Measurements from ENCODE around the gene GALP.
"Not testable (repeated sequence)": the region's sequence is repeated elsewhere in the genome, so short reads cannot be mapped to it uniquely, and the experiment has no call there.

The GALP gene

DNA sequence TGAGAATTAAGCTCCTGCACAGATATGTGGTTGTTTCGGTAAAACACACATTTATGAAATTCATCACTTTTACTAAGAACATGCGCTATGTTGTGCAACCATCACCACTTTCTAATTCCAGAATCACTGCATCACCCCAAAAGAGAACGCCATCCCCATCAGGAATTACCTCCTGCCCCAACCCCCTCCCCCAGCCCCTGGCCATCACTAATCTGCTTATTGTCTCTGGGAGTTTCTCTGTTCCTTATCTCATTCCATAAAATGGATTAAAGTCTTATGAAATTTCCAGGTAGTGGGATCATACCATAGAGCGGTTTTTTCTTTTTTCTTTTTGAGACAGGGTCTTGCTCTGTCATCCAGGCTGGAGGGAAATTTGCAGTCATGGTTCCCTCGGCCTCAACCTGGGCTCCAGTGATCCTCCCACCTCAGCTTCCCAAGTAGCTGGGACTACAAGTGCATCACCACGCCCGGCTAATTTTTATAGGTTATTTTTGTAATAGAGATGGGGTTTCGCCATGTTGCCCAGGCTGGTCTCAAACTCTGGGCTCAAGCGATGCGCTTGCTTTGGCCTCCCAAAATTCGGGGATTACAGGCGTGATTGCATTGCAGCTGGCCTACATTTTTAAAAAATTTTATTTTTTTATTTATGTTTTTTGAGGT lies 18.3 kb downstream of the GALP start:
- DNase-seq, result no peak

DNA sequence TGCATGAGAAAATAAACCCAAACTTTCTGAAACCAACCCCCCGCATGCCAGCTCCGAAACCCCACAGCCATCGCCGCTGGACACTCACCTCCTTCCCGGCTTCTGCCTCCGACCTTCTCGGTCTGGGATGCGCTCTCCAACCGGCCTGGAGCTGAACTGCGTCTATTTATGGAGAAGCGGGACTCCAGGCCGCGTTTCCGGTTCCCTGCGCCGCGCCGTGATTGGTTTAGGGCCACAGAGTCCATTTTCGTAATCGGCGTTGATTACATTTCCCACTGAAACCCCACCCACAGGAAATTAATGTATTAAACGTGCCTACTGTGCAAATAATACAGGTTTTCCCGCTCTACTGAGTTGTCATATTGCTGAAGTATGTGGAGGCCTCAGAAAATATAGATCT lies 21.8 kb downstream of the GALP start, which contains the start of gene ZSCAN5B:
Gene ZSCAN5B (minus strand): TSS at position 138 of the 400 bp plus-strand sequence. CDS start 4,731 bp downstream, outside the sequence.
- DNase-seq, result not testable (repeated sequence)

DNA sequence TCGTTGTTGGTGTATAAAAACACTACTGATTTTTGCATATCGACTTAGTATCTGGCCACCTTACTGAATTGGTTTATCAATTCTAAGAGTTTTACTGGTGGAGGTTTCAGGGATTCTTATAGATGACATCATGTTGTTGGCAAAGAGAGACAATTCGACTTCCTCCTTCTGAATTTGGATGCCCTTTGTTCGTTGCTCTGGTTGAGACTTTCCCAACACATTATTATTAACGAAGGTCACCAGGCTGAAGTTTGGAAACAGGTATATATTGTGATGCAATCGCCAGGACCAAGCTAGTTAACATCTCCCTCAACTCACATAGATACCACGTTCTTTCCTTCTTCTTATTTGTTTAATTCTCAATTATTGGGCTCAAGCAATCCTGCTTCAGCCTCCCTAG lies 23.9 kb downstream of the GALP start:
- no peak for DNase-seq

DNA sequence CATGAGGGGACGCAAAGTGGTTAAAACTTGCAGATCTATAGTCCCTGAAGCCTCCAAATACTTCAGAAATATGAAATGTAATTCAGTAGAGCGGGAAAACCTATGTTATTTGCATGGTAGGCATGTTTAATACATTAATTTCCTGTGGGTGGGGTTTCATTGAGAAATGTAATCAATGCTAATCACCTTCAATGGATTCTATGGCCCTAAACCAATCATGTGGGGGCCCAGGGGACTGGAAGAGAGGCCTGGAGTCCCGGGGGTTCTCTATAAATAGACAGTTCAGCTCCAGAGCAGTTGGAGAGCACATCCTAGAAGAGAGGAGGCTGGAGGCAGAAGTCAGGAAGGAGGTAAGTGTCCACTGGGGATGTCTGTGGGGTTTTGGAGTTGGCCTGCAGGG lies 26.2 kb downstream of the GALP start, which contains the start of gene ZSCAN5C:
Gene ZSCAN5C (plus strand): TSS at position 301 of the 400 bp plus-strand sequence. CDS start 3,641 bp downstream, outside the sequence.
- no peak for DNase-seq

DNA sequence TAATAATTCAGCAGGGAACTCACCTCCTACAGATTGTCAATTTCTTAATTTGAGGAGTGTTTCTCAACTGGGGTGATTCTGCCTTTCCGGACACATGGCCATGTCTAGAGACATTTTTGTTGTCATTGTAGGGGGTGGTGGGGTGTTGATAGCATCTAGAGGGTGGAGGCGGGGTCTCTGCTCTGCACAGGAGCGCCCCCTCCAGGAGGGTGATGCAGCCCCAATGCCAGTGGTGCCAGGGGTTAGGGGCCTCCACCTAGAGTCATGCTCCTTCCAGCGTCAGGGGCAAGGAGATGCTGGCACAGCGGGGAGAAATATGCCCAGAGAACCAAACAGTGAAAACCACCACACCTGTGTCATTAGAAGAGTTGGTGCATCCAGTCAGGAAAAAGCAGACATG lies 31.8 kb downstream of the GALP start:
- DNase-seq, result not testable (repeated sequence)

DNA sequence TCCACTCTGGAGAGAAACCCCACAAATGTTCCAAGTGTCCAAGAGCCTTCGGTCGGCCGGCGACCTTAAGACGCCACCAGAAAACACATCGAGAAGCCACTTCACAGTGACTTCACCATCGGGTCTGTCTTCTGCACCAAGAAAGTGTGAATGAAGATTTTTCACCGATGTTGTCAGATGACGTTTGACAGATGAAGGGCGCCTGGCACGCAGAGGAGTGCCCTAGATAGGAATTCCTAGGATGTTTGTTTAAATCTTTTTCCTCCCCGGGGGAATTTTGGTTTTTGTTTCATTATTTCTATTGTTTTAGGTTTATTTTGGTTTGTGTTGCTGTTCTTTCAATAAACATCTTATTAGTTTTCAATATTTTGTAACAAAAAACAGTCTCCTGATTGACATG lies 33.3 kb downstream of the GALP start:
- DNase-seq, result no peak

DNA sequence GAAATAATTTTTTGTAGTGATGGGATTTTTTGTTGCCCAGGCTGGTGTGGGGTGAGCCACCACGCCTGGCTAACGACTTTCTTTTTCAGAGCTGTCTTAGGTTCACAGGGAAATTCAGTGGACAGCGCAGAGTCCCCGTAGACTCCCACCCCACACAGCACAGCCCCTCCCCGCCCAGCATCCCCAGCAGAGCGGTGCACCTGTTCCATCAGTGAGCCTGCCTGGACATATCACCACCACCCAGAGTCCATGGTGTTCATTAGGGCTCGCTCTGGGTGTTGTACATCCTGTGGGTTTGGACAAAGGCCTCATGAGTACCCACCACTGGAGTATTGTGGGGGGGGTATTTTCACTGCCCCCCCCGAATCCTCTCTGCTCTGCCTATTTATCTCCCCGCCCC lies 34.2 kb downstream of the GALP start:
- not testable (repeated sequence) for DNase-seq

DNA sequence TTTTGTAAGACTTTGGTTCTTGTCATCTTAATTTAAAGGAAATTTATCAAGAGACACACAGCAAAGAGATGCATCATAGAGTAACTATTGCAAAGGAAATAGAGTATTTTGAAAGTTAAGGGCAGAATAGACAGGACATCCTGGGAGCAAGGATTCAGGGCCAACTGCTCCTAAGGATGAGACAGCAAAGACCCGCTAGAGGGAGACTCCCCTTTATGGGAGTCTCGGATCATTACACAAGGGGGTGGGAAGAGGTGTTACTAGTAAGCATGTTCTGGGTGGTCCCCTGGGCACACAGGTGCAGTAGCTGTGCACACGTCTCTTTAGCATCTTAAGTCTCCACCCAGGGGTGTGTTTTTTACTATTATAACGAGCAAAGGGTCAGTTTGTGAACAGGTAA lies 35.9 kb downstream of the GALP start:
- no peak for DNase-seq

DNA sequence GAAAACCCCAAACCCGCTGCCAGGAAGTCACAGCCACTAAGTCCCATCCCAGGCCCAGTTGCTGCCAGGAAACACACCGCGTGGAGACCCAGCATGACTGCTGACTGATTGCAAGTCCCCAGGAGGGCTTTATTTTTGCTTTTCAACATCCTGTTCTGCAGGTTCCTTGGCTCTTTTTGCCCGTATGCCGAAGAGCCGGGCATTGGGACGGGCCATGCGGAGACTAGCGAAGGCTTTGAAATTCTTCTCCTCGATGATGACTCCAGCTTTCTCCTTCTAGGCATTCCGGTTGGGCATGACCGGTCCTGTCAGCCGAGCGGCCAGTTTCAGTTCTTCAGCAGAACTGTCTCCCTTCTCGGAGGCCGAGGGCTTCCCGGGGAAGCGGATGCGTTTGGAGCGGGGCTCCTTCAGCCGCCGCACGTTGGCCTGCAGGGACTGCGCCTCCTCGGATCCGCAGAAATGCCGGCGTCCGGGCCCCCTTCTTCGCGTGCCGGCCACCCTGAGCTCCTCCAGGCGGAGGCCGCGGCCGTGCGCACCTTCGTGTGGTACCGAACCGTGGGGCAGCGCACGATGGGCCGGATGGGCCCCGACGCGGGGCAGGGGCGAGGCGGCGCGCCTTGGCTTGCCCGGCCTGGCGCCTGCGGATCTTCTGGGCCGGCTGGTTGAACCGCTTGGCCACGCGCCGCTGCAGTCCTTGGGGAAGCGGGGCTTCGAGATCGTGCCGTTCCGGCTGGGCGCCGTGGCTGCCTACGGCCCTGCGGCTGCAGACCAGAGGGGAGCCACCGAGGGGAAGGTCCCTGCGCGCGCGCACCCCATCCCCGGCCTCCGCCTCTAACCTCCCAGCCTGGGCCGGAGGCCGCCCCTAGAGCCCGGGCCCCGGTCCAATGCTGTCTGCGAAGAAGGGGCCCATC lies 41.5 kb downstream of the GALP start:
- no peak for DNase-seq

DNA sequence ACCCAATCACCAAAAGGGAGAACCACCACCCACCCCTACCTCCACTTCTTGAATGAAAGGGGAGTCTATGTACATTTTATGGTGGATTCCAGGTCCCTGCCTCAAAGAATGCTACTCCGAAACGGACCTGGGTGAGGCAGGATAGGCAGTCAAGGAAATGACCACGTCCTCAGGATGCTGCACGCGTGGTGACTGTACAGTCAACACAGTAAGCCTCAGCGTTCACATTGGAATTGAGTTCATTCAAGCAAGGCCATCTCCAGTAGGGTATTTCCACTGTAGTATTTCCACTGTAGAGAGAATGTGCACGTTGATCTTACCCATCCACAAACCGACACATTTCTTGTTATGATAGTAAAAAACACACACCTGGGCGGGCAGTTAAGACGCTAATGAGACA lies 43.2 kb downstream of the GALP start:
- no peak for DNase-seq

DNA sequence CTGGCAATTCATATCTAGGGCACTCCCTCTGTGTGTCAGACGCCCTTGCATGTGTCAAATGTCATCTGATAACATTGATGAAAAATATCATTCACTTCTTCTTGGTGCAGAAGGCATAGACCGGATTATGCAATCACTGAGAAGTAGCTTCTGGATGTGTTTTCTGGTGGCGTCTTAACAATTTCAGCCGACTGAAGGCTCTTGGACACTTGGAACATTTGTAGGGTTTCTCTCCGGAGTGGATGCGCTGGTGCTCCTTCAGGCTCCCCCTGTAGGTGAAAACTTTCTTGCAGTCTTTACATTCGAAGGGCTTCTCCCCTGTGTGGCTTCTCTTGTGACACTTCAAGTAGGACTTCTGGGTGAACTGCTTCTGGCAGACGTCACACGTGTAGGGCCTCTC lies 45.6 kb downstream of the GALP start:
- DNase-seq, result not testable (repeated sequence)

DNA sequence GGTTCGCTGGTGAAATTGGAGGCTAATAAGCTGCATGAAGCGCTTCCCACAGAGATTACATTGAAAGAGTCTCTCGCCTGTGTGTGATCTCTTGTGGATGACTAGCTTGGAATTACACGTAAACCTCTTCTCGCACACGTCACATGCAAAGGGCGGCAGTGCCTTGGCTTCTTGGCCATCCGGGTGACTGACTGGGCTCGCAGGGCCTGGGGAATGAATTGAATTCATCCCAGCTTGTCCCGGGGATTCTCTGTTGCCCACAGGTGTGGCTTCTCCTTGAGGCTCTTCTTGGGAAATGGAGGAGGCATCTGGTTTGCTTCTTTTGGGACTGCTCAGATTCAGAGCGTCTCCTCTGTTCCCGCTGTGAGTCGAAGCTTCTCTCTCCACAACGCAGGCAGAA lies 46.0 kb downstream of the GALP start:
- DNase-seq, result no peak

DNA sequence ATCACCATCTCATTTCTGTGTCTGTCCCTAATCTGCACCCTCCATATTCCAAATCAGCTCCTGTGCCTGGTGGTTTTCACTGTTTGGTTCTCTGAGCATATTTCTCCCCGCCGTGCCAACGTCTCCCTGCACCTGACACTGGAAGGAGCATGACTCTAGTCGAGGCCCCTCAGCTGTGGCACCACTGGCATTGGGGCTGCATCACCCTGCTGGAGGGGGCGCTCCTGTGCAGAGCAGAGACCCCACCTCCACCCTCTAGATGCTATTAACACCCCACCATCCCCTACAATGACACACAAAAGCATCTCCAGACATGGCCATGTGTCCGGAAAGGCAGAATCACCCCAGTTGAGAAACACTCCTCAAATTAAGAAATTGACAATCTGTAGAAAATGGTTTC lies 47.1 kb downstream of the GALP start:
- DNase-seq, result no peak

DNA sequence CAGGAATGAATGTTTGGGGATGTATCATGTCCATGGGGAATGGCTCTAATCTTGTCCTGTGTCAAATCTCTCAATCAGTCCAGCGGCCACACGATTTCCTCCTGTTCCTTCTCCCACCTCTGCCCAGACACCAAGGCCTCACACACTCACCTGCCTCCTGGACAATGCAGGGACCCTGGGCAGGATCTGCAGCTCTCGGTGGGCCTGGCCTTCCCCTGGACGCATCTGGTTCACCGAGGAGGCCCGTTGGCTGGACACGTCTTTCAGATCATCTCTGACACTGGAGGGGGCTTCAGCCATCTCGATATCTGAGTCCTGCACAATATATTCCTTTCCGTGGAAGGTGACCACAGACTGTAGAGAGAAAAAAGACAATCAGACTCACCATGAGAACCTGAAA lies 47.7 kb downstream of the GALP start:
- no peak for DNase-seq

Data from bone marrow (tissue), 2 donors.